ENCODE results near the gene D2HGDH. TPM values are rescaled to one million over a fixed set of nuclear protein-coding genes. Genes with fewer than 3 reads are reported as not detected.
A peak's percentile ranks its signal among the peaks of the same experiment; 100 is the strongest.

Gene D2HGDH
- total RNA-seq, 1 donor from 2014 or later = 17.8 TPM

DNA sequence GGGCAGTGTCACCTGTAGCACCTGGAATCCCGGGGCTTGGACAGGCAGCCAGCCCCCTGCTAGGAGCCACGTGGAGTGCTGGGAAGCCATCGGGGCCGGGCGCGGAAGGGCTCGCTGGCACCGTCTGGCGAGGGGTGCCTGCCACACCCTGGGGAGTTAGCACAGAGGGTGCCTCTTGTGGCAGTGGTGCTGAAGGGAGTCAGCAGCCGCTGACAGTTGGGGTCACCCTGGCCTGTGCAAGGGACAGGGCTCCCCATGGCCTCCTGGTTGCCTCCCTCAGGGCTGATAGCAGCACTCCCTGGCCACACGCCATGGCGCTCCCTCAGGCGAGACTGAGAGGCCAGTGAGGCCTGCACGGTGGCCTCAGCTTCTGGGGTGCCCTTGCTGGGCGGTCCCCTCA, 13.9 kb upstream of the D2HGDH start:
- Histone ChIP-seq H3K9me3 (replicated peaks) (no peaks in the 10 kb centered on the region), H3K27me3 (ENCODE audit: low read depth) (no peaks in the 10 kb centered on the region), H3K27ac (replicated peaks) (no peak overlapping the region), H3K36me3 (peaks cover 73% of the 10 kb centered on the region), H3K4me3 (no peak overlapping the region), H3K4me1 (no peaks in the 10 kb centered on the region)
- intact Hi-C loops (cut with micrococcal nuclease) = no loop called here
- TF ChIP-seq, protein P1, sequence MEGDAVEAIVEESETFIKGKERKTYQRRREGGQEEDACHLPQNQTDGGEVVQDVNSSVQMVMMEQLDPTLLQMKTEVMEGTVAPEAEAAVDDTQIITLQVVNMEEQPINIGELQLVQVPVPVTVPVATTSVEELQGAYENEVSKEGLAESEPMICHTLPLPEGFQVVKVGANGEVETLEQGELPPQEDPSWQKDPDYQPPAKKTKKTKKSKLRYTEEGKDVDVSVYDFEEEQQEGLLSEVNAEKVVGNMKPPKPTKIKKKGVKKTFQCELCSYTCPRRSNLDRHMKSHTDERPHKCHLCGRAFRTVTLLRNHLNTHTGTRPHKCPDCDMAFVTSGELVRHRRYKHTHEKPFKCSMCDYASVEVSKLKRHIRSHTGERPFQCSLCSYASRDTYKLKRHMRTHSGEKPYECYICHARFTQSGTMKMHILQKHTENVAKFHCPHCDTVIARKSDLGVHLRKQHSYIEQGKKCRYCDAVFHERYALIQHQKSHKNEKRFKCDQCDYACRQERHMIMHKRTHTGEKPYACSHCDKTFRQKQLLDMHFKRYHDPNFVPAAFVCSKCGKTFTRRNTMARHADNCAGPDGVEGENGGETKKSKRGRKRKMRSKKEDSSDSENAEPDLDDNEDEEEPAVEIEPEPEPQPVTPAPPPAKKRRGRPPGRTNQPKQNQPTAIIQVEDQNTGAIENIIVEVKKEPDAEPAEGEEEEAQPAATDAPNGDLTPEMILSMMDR (IDR thresholded peaks at IDR 0.05; ENCODE audit: borderline replicate concordance) = no peak
- no peak for DNase-seq

DNA sequence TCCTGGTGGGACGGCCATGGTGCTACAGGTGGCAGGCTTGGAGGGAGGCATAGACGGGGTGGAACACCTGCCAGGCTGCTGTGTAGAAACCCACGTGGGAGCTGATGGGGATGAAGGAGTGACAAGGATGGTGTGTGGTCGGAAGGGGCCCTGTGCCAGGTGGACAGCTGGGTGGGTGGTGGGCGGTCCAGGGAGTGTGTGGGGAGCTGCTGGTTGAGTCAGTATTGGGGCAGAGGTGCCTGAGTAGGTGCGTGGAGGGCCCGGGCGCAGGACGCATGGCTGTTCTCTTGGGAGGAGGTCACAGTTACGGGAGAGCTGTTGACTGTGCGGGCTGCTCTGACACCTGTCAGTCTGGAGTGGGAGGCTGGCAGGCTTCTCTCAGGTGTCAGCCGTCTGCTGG, 12.6 kb upstream of the D2HGDH start:
- DNase-seq = no peak
- Histone ChIP-seq H3K4me1 (no peaks in the 10 kb centered on the region), H3K27me3 (ENCODE audit: low read depth) (no peaks in the 10 kb centered on the region), H3K27ac (replicated peaks) (no peak overlapping the region), H3K36me3 (peaks cover 66% of the 10 kb centered on the region), H3K4me3 (no peak overlapping the region), H3K9me3 (replicated peaks) (no peaks in the 10 kb centered on the region)
- intact Hi-C loops (cut with micrococcal nuclease) = no loop called here
- TF ChIP-seq, protein P1 (IDR thresholded peaks at IDR 0.05; ENCODE audit: borderline replicate concordance) = no peak

DNA sequence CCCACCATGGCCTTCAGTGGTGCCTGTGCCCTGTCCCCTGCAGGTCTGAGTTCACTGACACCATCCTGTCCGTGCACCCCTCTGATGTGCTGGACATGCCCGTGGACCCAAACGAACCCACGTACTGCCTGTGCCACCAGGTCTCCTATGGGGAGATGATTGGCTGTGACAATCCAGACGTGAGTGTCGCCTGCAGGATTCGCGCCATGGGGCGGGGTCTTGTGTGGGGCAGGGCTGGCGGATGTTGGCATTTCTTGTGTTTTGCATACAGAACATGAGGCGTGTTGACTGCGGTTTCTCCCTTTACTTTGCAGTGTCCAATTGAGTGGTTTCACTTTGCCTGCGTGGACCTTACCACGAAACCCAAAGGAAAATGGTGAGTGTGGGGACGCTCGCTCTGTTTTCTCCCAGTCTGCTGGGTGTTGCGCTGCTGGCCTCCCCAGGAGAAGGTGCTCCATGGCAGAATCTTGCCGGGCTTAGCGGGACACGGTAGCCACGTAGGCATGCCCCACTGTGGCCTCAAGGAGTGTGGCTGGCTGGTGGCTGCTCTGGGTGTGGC, 11.5 kb upstream of the D2HGDH start:
- peaks cover 57% of the 10 kb centered on the region for H3K36me3 ChIP-seq
- TF ChIP-seq, protein P1 (IDR thresholded peaks at IDR 0.05; ENCODE audit: borderline replicate concordance) = no peak
- H3K4me1 ChIP-seq = peaks cover 4% of the 10 kb centered on the region
- no peaks in the 10 kb centered on the region for H3K9me3 ChIP-seq (replicated peaks)
- H3K4me3 ChIP-seq = no peak overlapping the region
- intact Hi-C loops (cut with micrococcal nuclease) = no loop called here
- H3K27me3 ChIP-seq (ENCODE audit: low read depth) = no peaks in the 10 kb centered on the region
- DNase-seq = no peak
- H3K27ac ChIP-seq (replicated peaks) = no peak overlapping the region

DNA sequence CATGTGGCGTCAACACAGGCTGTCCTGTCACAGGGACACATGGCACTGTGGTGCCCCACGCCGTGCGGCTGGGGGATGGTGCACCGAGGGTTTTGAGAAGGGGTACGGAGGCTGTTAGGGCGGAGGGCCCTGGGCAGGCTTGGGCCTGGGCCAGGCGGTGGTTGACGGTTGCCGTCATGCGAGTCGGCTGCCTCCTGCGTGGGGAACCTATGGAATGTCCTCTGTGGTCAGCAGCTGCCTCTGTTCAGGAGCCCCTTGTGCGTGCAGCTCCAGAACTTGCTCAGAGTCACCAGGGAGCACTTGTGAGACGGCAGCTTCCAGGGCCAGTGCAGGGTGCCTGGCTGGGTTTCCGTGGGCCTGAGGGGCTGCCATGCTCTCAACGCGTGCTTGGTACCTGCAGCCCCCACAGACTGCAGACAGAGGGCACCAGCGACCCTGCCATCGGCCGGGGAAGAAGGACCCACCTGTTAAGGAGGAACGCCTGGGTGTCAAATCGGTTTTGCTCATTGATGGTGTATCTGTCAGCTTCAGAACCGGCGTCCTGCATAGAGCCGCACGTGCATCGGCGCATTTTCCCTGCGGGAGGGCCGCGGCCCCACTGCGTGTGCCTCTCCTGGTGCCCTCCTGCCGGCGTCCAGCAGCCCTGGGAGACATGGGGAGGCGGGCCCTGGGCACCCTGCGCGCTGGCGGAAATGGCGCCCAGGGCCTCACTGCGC, 10.0 kb upstream of the D2HGDH start:
- peaks cover 7% of the 10 kb centered on the region for H3K4me1 ChIP-seq
- TF ChIP-seq, protein P1 (IDR thresholded peaks at IDR 0.05; ENCODE audit: borderline replicate concordance) = peak; percentile 54
- no peaks in the 10 kb centered on the region for H3K9me3 ChIP-seq (replicated peaks)
- DNase-seq = no peak
- no peak overlapping the region for H3K4me3 ChIP-seq
- intact Hi-C loops (cut with micrococcal nuclease) = no loop called here
- H3K27ac ChIP-seq (replicated peaks) = no peak overlapping the region
- H3K36me3 ChIP-seq = peaks cover 50% of the 10 kb centered on the region
- no peaks in the 10 kb centered on the region for H3K27me3 ChIP-seq (ENCODE audit: low read depth)

DNA sequence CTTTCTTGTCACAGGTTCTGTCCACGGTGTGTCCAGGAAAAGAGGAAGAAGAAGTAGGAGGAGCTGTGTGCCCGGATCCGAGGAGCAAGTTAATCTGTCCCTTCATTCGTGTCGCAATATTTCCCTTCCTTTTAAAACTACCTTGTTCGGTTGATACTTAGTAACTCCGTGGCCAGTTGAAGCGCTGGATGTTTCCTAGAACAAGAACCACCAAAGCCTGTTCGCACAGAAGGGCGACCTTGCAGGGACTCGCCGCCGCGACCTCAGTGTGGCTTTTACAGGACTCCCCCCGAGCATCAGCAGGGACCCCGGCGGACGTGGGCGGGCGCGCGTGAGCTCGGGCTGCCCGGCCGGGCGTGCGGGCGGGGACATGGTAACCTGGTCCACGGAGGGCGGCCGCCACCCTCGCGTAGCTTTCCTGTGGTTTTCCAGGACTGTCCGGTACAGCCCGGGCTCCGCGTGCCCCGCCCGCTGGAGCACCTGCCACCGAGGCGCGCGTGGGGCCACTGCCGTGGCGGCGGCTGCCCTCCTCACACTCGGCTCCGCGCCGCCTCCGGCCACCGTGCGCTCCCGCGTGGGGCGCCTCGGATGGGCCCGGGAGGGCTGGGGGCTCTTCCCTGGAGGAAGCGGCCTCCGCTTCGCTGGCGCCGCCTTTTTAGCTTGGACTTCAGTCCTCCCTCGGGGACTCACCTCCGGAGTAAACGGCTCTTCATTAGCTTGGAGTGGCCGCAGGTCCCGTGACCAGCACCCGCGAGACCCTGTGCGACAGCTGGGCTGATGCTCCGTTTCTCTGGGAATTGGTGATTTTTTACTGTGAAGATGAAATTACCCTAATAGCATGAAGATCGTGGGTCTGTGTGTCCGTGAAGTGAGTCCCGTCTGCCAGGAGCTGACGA, 9.2 kb upstream of the D2HGDH start:
- Histone ChIP-seq H3K36me3 (peaks cover 42% of the 10 kb centered on the region), H3K27me3 (ENCODE audit: low read depth) (no peaks in the 10 kb centered on the region), H3K9me3 (replicated peaks) (no peaks in the 10 kb centered on the region), H3K27ac (replicated peaks) (no peak overlapping the region), H3K4me1 (peaks cover 7% of the 10 kb centered on the region), H3K4me3 (no peak overlapping the region)
- TF ChIP-seq, protein P1 (IDR thresholded peaks at IDR 0.05; ENCODE audit: borderline replicate concordance) = no peak
- intact Hi-C loops (cut with micrococcal nuclease) = no loop called here
- no peak for DNase-seq

All from left ventricle myocardium inferior (tissue), 1 donor.